GM08714 (cell line): ENCODE data around the gene MARK3.

ENCODE experiments used
- H3K4me3 ChIP-seq: fragments of 200-500 bp; sonication (Bioruptor generic); 2 replicates; pipeline ENCODE4 v1.5.1; 2014; ENCODE audit warnings: mild to moderate bottlenecking, low read length, inconsistent platforms
- ZNF274 ChIP-seq: IDR thresholded peaks from 2 replicates; pipeline ENCODE4 v1.6.1; 2012; ENCODE audit warnings: mild to moderate bottlenecking, low read depth, low read length

The MARK3 gene

DNA sequence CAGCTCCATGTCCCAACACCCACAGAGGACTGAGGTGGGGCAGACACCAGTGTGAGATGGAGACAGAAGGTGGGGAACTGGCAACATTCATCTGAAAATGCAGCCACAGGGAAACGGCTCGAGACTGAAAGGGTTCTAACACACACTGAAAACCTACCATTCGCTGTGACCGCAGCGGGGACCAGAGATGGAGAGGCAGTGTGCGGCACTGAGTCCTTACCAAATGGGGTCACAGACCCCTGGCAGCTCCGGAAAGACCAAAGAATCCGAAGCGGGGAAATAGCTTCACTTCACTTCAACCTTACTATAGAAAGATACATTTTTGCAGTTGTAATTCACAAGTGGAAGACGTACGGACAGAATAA is 167.6 kb downstream of the MARK3 start:
- no peak for TF ChIP-seq ZNF274

More for the DNA sequence above, 167.6 kb downstream of the MARK3 start:
- H3K4me3 ChIP-seq = no peak overlapping the region
